Measurements from ENCODE around the gene GJA5. TPM values are rescaled to one million over a fixed set of nuclear protein-coding genes. Genes with fewer than 3 reads are reported as not detected.
"Not testable (repeated sequence)": the region's sequence is repeated elsewhere in the genome, so short reads cannot be mapped to it uniquely, and the experiment has no call there.

GJA5 gene
- total RNA-seq, 2 experiments from 2014 or later, result not detected

- ChIA-PET CTCF (no interaction called here), POLR2A (no interaction called here)
- Mint-ChIP-seq H3K36me3 (ENCODE audit: low read depth) (no peaks in the 10 kb centered on the region), H3K9me3 (ENCODE audit: insufficient read depth) (no peaks in the 10 kb centered on the region), H3K4me1 (ENCODE audit: low read depth) (no peaks in the 10 kb centered on the region), H3K27ac (no peak overlapping the region), H3K27me3 (ENCODE audit: low read depth) (peaks cover 2% of the 10 kb centered on the region), H3K4me3 (no peak overlapping the region)
- DNase-seq, result no peak
- ATAC-seq, result no peak
These were observed 20.0 kb downstream of the GJA5 start for GRCh38 chr1:147740391-147740790.

GRCh38 chr1:147738739-147739476 is 21.5 kb downstream of the GJA5 start:
- Mint-ChIP-seq H3K4me1 (ENCODE audit: low read depth) (no peaks in the 10 kb centered on the region), H3K36me3 (ENCODE audit: low read depth) (no peaks in the 10 kb centered on the region)

GRCh38 chr1:147738129-147738528 is 22.3 kb downstream of the GJA5 start:
- no peak overlapping the region for H3K4me3 Mint-ChIP-seq
- H3K9me3 Mint-ChIP-seq (ENCODE audit: insufficient read depth), result no peaks in the 10 kb centered on the region
- POLR2A ChIA-PET, result no interaction called here
- H3K4me1 Mint-ChIP-seq (ENCODE audit: low read depth), result no peaks in the 10 kb centered on the region
- DNase-seq (no peak), ATAC-seq (no peak)
- CTCF ChIA-PET, result no interaction called here
- no peaks in the 10 kb centered on the region for H3K36me3 Mint-ChIP-seq (ENCODE audit: low read depth)
- H3K27ac Mint-ChIP-seq, result no peak overlapping the region
- H3K27me3 Mint-ChIP-seq (ENCODE audit: low read depth), result peaks cover 2% of the 10 kb centered on the region

More at GRCh38 chr1:147738739-147739476, 21.5 kb downstream of the GJA5 start:
- ChIA-PET POLR2A (no interaction called here), CTCF (no interaction called here)
- no peak overlapping the region for H3K27ac Mint-ChIP-seq
- DNase-seq, result no peak
- no peak for ATAC-seq
- no peaks in the 10 kb centered on the region for H3K9me3 Mint-ChIP-seq (ENCODE audit: insufficient read depth)
- H3K4me3 Mint-ChIP-seq, result no peak overlapping the region
- H3K27me3 Mint-ChIP-seq (ENCODE audit: low read depth), result peaks cover 2% of the 10 kb centered on the region

- POLR2A ChIA-PET, result no interaction called here
- CTCF ChIA-PET, result no interaction called here
- no peaks in the 10 kb centered on the region for H3K9me3 Mint-ChIP-seq (ENCODE audit: insufficient read depth)
- no peaks in the 10 kb centered on the region for H3K36me3 Mint-ChIP-seq (ENCODE audit: low read depth)
- peaks cover 6% of the 10 kb centered on the region for H3K27me3 Mint-ChIP-seq (ENCODE audit: low read depth)
- no peak overlapping the region for H3K4me3 Mint-ChIP-seq
- no peaks in the 10 kb centered on the region for H3K4me1 Mint-ChIP-seq (ENCODE audit: low read depth)
- DNase-seq, result no peak
- ATAC-seq, result no peak
- H3K27ac Mint-ChIP-seq, result no peak overlapping the region
These were observed 23.5 kb downstream of the GJA5 start for GRCh38 chr1:147736883-147737282.

- ATAC-seq (no peak), DNase-seq (no peak)
- H3K27me3 Mint-ChIP-seq (ENCODE audit: low read depth), result peaks cover 15% of the 10 kb centered on the region
- H3K4me3 Mint-ChIP-seq, result no peak overlapping the region
- no peaks in the 10 kb centered on the region for H3K4me1 Mint-ChIP-seq (ENCODE audit: low read depth)
- ChIA-PET POLR2A (no interaction called here), CTCF (interaction anchor here (0.7 kb wide), 1 partner anchor 53 kb away, joined by 3 read pairs; no protein-coding TSS in a partner anchor)
- no peak overlapping the region for H3K27ac Mint-ChIP-seq
- no peaks in the 10 kb centered on the region for H3K36me3 Mint-ChIP-seq (ENCODE audit: low read depth)
- no peaks in the 10 kb centered on the region for H3K9me3 Mint-ChIP-seq (ENCODE audit: insufficient read depth)
These were observed 25.0 kb downstream of the GJA5 start for GRCh38 chr1:147735423-147735822.

- H3K4me3 Mint-ChIP-seq; POLR2A ChIA-PET; DNase-seq; H3K27ac Mint-ChIP-seq; CTCF ChIA-PET; ATAC-seq; H3K4me1 Mint-ChIP-seq (ENCODE audit: low read depth); H3K36me3 Mint-ChIP-seq (ENCODE audit: low read depth); H3K9me3 Mint-ChIP-seq (ENCODE audit: insufficient read depth): not testable (repeated sequence)
- H3K27me3 Mint-ChIP-seq (ENCODE audit: low read depth), result peaks cover 21% of the 10 kb centered on the region
These were observed 26.0 kb downstream of the GJA5 start for GRCh38 chr1:147734291-147734841.

GRCh38 chr1:147729315-147729714 is 31.1 kb downstream of the GJA5 start:
- H3K27me3 Mint-ChIP-seq (ENCODE audit: low read depth), result peaks cover 37% of the 10 kb centered on the region
- H3K36me3 Mint-ChIP-seq (ENCODE audit: low read depth), result no peaks in the 10 kb centered on the region
- H3K4me3 Mint-ChIP-seq, result no peak overlapping the region
- DNase-seq, result no peak
- H3K4me1 Mint-ChIP-seq (ENCODE audit: low read depth), result no peaks in the 10 kb centered on the region
- ChIA-PET POLR2A (no interaction called here), CTCF (interaction anchor here (1.9 kb wide), 1 partner anchor 163 kb away, joined by 5 read pairs; no protein-coding TSS in a partner anchor)
- H3K9me3 Mint-ChIP-seq (ENCODE audit: insufficient read depth), result no peaks in the 10 kb centered on the region
- no peak for ATAC-seq
- no peak overlapping the region for H3K27ac Mint-ChIP-seq

GRCh38 chr1:147726168-147726567 is 34.2 kb downstream of the GJA5 start:
- Mint-ChIP-seq H3K4me3 (no peak overlapping the region), H3K27ac (no peak overlapping the region), H3K36me3 (ENCODE audit: low read depth) (no peaks in the 10 kb centered on the region), H3K27me3 (ENCODE audit: low read depth) (peaks cover 45% of the 10 kb centered on the region), H3K4me1 (ENCODE audit: low read depth) (no peaks in the 10 kb centered on the region), H3K9me3 (ENCODE audit: insufficient read depth) (no peaks in the 10 kb centered on the region)
- CTCF ChIA-PET, result interaction anchor here (1.0 to 3.5 kb wide), 3 partner anchors 85 to 167 kb away, joined by 3 to 20 read pairs (median 14); no protein-coding TSS in a partner anchor
- DNase-seq (no peak), ATAC-seq (no peak)
- POLR2A ChIA-PET, result no interaction called here

- POLR2A ChIA-PET, result no interaction called here
- H3K27me3 Mint-ChIP-seq (ENCODE audit: low read depth), result peaks cover 40% of the 10 kb centered on the region
These were observed 34.7 kb downstream of the GJA5 start for GRCh38 chr1:147725685-147726084.

GRCh38 chr1:147723691-147724323 is 36.6 kb downstream of the GJA5 start:
- Mint-ChIP-seq H3K4me3 (no peak overlapping the region), H3K36me3 (ENCODE audit: low read depth) (no peaks in the 10 kb centered on the region), H3K4me1 (ENCODE audit: low read depth) (no peaks in the 10 kb centered on the region), H3K27ac (no peak overlapping the region), H3K9me3 (ENCODE audit: insufficient read depth) (no peaks in the 10 kb centered on the region), H3K27me3 (ENCODE audit: low read depth) (peaks cover 30% of the 10 kb centered on the region)
- peak; percentile 25 for DNase-seq
- ChIA-PET CTCF (interaction anchor here (1.0 to 3.5 kb wide), 4 partner anchors 20 to 169 kb away, joined by 3 to 20 read pairs (median 9); no protein-coding TSS in a partner anchor), POLR2A (no interaction called here)
- ATAC-seq, result no peak

More at GRCh38 chr1:147725685-147726084, 34.7 kb downstream of the GJA5 start:
- H3K4me3 Mint-ChIP-seq, result no peak overlapping the region
- no peak for DNase-seq
- no peak overlapping the region for H3K27ac Mint-ChIP-seq
- CTCF ChIA-PET, result interaction anchor here (1.0 to 3.5 kb wide), 3 partner anchors 84 to 167 kb away, joined by 3 to 20 read pairs (median 14); no protein-coding TSS in a partner anchor
- H3K36me3 Mint-ChIP-seq (ENCODE audit: low read depth), result no peaks in the 10 kb centered on the region
- no peak for ATAC-seq
- no peaks in the 10 kb centered on the region for H3K4me1 Mint-ChIP-seq (ENCODE audit: low read depth)
- no peaks in the 10 kb centered on the region for H3K9me3 Mint-ChIP-seq (ENCODE audit: insufficient read depth)

- DNase-seq, result no peak
- ATAC-seq, result no peak
- Mint-ChIP-seq H3K9me3 (ENCODE audit: insufficient read depth) (no peaks in the 10 kb centered on the region), H3K27me3 (ENCODE audit: low read depth) (peaks cover 23% of the 10 kb centered on the region), H3K36me3 (ENCODE audit: low read depth) (no peaks in the 10 kb centered on the region), H3K4me1 (ENCODE audit: low read depth) (no peaks in the 10 kb centered on the region), H3K4me3 (no peak overlapping the region), H3K27ac (no peak overlapping the region)
- CTCF ChIA-PET, result interaction anchor here (1.0 to 1.1 kb wide), 2 partner anchors 21 to 170 kb away, joined by 3 read pairs; no protein-coding TSS in a partner anchor
- POLR2A ChIA-PET, result no interaction called here
These were observed 38.3 kb downstream of the GJA5 start for GRCh38 chr1:147722124-147722523.

GRCh38 chr1:147721716-147722115 is 38.7 kb downstream of the GJA5 start:
- POLR2A ChIA-PET, result no interaction called here

More at GRCh38 chr1:147721716-147722115, 38.7 kb downstream of the GJA5 start:
- Mint-ChIP-seq H3K27me3 (ENCODE audit: low read depth) (peaks cover 23% of the 10 kb centered on the region), H3K9me3 (ENCODE audit: insufficient read depth) (no peaks in the 10 kb centered on the region), H3K4me1 (ENCODE audit: low read depth) (no peaks in the 10 kb centered on the region), H3K36me3 (ENCODE audit: low read depth) (no peaks in the 10 kb centered on the region), H3K4me3 (no peak overlapping the region), H3K27ac (no peak overlapping the region)
- CTCF ChIA-PET, result interaction anchor here (1.0 to 1.1 kb wide), 2 partner anchors 20 to 171 kb away, joined by 3 read pairs; no protein-coding TSS in a partner anchor
- DNase-seq (no peak), ATAC-seq (no peak)

All from activated CD8-positive, alpha-beta T cell treated with anti-CD3 and anti-CD28 coated beads, Interleukin-2, amount 10 ng/mL, durations not matched to agents 7 days and 5 days (primary cell).